Endothelial cell of umbilical vein (primary cell): ENCODE data around the gene ALOX15B. TPM values are rescaled to one million over a fixed set of nuclear protein-coding genes. Genes with fewer than 3 reads are reported as not detected.

ENCODE experiments used
- Bru-seq: library from RNA; stranded (reverse); fragments of 400-500 nt; gene quantifications from one replicate; lab custom pipeline; 2021; lab: Mats Ljungman, UMichigan
- BruChase-seq, 2 experiments: library from RNA; stranded (reverse); fragments of 400-500 nt; gene quantifications; one replicate each; lab custom pipeline; 2021; lab: Mats Ljungman, UMichigan
- BruUV-seq: library from RNA; stranded (reverse); fragments of 400-500 nt; replicated peaks from 2 replicates; lab custom pipeline; 2021; lab: Mats Ljungman, UMichigan
- CTCF ChIA-PET: fragments of 300-600, 350-600 bp; sonication (Branson Sonifier 250); formaldehyde crosslinking; loops from one replicate; lab custom pipeline; 2021; ENCODE audit warnings: antibody characterized with exemption, inconsistent platforms; lab: Charles Lee
- POLR2A ChIA-PET: fragments of 300-600, 350-600 bp; sonication (Branson Sonifier 250); formaldehyde crosslinking; loops from one replicate; lab custom pipeline; 2021; ENCODE audit warnings: antibody characterized with exemption, inconsistent platforms; lab: Charles Lee
- DNase-seq: peaks from one replicate; pipeline ENCODE4 v3.0.0-alpha.2; 2011; ENCODE audit warnings: low read depth, low spot score
- FAIRE-seq: peaks from 2 replicates; lab custom pipeline; 2011; peaks lifted over from hg19 to GRCh38; lab: Jason Lieb, UNC
- H2AFZ ChIP-seq: 2 replicates; pipeline ENCODE4 v1.6.0; 2012; ENCODE audit warnings: low read depth, low read length, control low read depth, inconsistent platforms
- H3K27ac ChIP-seq: 2 replicates; pipeline ENCODE4 v1.5.1; 2011; ENCODE audit warnings: low read depth, mild to moderate bottlenecking, control low read depth, low read length, moderate library complexity; ENCODE audit not compliant: insufficient read depth
- H3K27me3 ChIP-seq, 2 experiments: 2 replicates each; pipeline versions ENCODE4 v1.6.0 to v1.6.1; 2011; ENCODE audit warnings: low read length in 2 of 2, mixed read lengths in 1 of 2; ENCODE audit not compliant: control insufficient read depth in 2 of 2, insufficient read depth in 2 of 2
- H3K36me3 ChIP-seq, 2 experiments: 2 replicates in 1 of 2; 3 replicates in 1 of 2; pipeline ENCODE4 v1.5.1; 2011; ENCODE audit warnings: low read length in 2 of 2, mild to moderate bottlenecking in 1 of 2, moderate library complexity in 1 of 2; ENCODE audit not compliant: control insufficient read depth in 2 of 2, insufficient read depth in 2 of 2; ENCODE audit errors: extremely low read depth in 1 of 2
- H3K4me1 ChIP-seq: 3 replicates; pipeline ENCODE4 v1.5.1; 2011; ENCODE audit warnings: mild to moderate bottlenecking, low read length; ENCODE audit not compliant: control insufficient read depth, insufficient read depth; ENCODE audit errors: extremely low read depth
- H3K4me2 ChIP-seq: 2 replicates; pipeline ENCODE4 v1.6.1; 2011; ENCODE audit warnings: low read length, control low read depth, mixed read lengths; ENCODE audit not compliant: insufficient read depth
- H3K4me3 ChIP-seq, 3 experiments: fragments of 200-600 bp in 1 of 3; sonication (generic), shearing (Covaris generic) in 1 of 3; replicated peaks in 1 of 3; 2 replicates each; pipeline ENCODE4 v1.5.1; 2011 to 2016; ENCODE audit warnings: control low read depth in 3 of 3, low read length in 3 of 3, mild to moderate bottlenecking in 2 of 3, inconsistent platforms in 1 of 3, low read depth in 1 of 3, moderate library complexity in 1 of 3; ENCODE audit not compliant: insufficient read depth in 1 of 3
- H3K79me2 ChIP-seq: 2 replicates; pipeline ENCODE4 v1.6.0; 2012; ENCODE audit warnings: low read length, inconsistent platforms; ENCODE audit not compliant: control insufficient read depth, insufficient read depth
- H3K9ac ChIP-seq: replicated peaks from 2 replicates; pipeline ENCODE3; 2011; ENCODE audit warnings: low read length, control low read depth; ENCODE audit not compliant: insufficient read depth; ENCODE audit errors: extremely low read depth
- H3K9me1 ChIP-seq: replicated peaks from 3 replicates; pipeline ENCODE4 v1.6.0; 2011; ENCODE audit warnings: mild to moderate bottlenecking, low read length; ENCODE audit not compliant: control insufficient read depth, insufficient read depth; ENCODE audit errors: extremely low read depth
- H3K9me3 ChIP-seq: replicated peaks from 2 replicates; pipeline ENCODE4 v1.5.1; 2012; ENCODE audit warnings: low read length, inconsistent platforms; ENCODE audit not compliant: control insufficient read depth, insufficient read depth
- H4K20me1 ChIP-seq: replicated peaks from 2 replicates; pipeline ENCODE3; 2011; ENCODE audit warnings: mild to moderate bottlenecking, low read length; ENCODE audit not compliant: control insufficient read depth, insufficient read depth; ENCODE audit errors: extremely low read depth
- GATA2 ChIP-seq: IDR thresholded peaks from 2 replicates; pipeline ENCODE4 v1.7.0; 2011; ENCODE audit warnings: low read depth, mild to moderate bottlenecking, moderate library complexity, mixed read lengths, low read length; ENCODE audit not compliant: insufficient read length, insufficient read depth
- dilution Hi-C: fragments of 300-500 bp; cut with MboI; formaldehyde crosslinking; loops from one replicate; pipeline ENCODE4 v1.15.0; 2019; ENCODE audit warnings: low sequenced_read_pairs; ENCODE audit not compliant: extremely low pct_ligation_motif_present
- intact Hi-C: fragments of 100-400 bp; cut with micrococcal nuclease; formaldehyde crosslinking; loops from one replicate; pipeline ENCODE4 v1.10.0; 2022
- long read RNA-seq: library from polyadenylated mRNA; stranded (forward); transcript quantifications from one replicate; pipeline ENCODE4 v2.0.0, GENCODE V29; 2021
- polyA minus RNA-seq, 3 experiments: library from RNA; depleted of rRNA, polyadenylated mRNA; stranded (reverse); fragments of >200 nt; gene quantifications; 1 replicate in 1 of 3; 2 replicates in 2 of 3; pipeline ENCODE4 v1.2.3, GENCODE V29; 2011
- polyA plus RNA-seq, 4 experiments: library from polyadenylated mRNA; depleted of rRNA in 3 of 4; stranded (reverse) in 3 of 4; unstranded in 1 of 4; fragments of >200 nt; gene quantifications; 2 replicates each; pipeline versions ENCODE4 v1.2.1 to v1.2.3, GENCODE V29; 2011 to 2012; ENCODE audit warnings: missing spikeins in 1 of 4
- total RNA-seq: library from RNA; stranded (reverse); gene quantifications from 2 replicates; pipeline ENCODE4 v1.2.3, GENCODE V29; 2021
- TF ChIP-seq, protein P1 (sequence below), 2 donors: IDR thresholded peaks; 1 replicate in 1 of 2; 2 replicates in 1 of 2; pipeline ENCODE4 v1.5.1; 2011; ENCODE audit warnings: low read length in 2 of 2, mild to moderate bottlenecking in 2 of 2, moderate library complexity in 2 of 2, control low read depth in 1 of 2, inconsistent platforms in 1 of 2, low read depth in 1 of 2; ENCODE audit not compliant: insufficient read depth in 1 of 2; ENCODE audit errors: extremely low read depth in 1 of 2
- TF ChIP-seq, protein P2 (sequence below): IDR thresholded peaks from 2 replicates; pipeline ENCODE4 v1.6.1; 2011; ENCODE audit not compliant: insufficient read depth, insufficient read length

Gene ALOX15B, protein sequence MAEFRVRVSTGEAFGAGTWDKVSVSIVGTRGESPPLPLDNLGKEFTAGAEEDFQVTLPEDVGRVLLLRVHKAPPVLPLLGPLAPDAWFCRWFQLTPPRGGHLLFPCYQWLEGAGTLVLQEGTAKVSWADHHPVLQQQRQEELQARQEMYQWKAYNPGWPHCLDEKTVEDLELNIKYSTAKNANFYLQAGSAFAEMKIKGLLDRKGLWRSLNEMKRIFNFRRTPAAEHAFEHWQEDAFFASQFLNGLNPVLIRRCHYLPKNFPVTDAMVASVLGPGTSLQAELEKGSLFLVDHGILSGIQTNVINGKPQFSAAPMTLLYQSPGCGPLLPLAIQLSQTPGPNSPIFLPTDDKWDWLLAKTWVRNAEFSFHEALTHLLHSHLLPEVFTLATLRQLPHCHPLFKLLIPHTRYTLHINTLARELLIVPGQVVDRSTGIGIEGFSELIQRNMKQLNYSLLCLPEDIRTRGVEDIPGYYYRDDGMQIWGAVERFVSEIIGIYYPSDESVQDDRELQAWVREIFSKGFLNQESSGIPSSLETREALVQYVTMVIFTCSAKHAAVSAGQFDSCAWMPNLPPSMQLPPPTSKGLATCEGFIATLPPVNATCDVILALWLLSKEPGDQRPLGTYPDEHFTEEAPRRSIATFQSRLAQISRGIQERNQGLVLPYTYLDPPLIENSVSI
- total RNA-seq = not detected in 2 replicates
- polyA plus RNA-seq = not detected in 2 replicates
- polyA plus RNA-seq (2011; cell fraction: cytosol; rRNA removed) = not detected in 2 replicates
- polyA plus RNA-seq (2011; cell fraction: nucleus; rRNA removed) = not detected in 2 replicates
- polyA plus RNA-seq (2012) = not detected in 2 replicates
- not detected in 2 replicates for polyA minus RNA-seq
- polyA minus RNA-seq (2011; cell fraction: cytosol; rRNA and poly(A)+ RNA removed) = not detected
- polyA minus RNA-seq (2011; cell fraction: nucleus; rRNA and poly(A)+ RNA removed) = not detected in 2 replicates
- not detected for Bru-seq, nascent RNA
- BruChase-seq, experiment 1, labeled RNA remaining after a 6-hour chase = not detected
- not detected for BruChase-seq, experiment 2, labeled RNA remaining after a 2-hour chase
- long read RNA-seq = 0 reads

DNA sequence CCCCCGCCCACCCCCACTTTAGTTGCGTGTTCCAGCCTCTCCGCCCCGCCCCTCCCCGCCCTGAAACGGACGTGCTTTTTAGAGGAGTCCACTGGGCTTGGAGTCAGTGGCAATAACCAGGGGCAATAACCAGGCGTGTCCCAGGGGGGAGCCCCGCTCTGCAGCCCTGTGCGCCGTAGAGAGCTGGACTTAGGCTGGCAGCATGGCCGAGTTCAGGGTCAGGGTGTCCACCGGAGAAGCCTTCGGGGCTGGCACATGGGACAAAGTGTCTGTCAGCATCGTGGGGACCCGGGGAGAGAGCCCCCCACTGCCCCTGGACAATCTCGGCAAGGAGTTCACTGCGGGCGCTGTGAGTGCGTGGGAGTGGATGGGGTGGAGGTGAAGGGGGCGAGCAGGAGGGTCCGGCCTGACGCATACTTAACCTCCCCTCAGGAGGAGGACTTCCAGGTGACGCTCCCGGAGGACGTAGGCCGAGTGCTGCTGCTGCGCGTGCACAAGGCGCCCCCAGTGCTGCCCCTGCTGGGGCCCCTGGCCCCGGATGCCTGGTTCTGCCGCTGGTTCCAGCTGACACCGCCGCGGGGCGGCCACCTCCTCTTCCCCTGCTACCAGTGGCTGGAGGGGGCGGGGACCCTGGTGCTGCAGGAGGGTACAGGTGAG is at the start of gene ALOX15B:
ALOX15B (plus strand) TSS at position 106 of the 657 bp plus-strand sequence; CDS start at position 203, 97 bp downstream.
- no peak within 1 kb of the TSS for H3K4me2 ChIP-seq
- H3K79me2 ChIP-seq = no peaks in the 10 kb centered on the region
- H3K36me3 ChIP-seq = no peaks in the 10 kb centered on the region
- H3K4me1 ChIP-seq = no peaks in the 10 kb centered on the region
- no peaks in the 10 kb centered on the region for H3K9me1 ChIP-seq
- no peaks in the 10 kb centered on the region for H4K20me1 ChIP-seq
- FAIRE-seq (no peak), DNase-seq (no peak)
- no TSS peak for BruUV-seq
- peaks cover 14 to 21% of the 10 kb centered on the region in 2 experiments for H3K27me3 ChIP-seq
- TF ChIP-seq GATA2 = no peak
- TF ChIP-seq, protein P1, sequence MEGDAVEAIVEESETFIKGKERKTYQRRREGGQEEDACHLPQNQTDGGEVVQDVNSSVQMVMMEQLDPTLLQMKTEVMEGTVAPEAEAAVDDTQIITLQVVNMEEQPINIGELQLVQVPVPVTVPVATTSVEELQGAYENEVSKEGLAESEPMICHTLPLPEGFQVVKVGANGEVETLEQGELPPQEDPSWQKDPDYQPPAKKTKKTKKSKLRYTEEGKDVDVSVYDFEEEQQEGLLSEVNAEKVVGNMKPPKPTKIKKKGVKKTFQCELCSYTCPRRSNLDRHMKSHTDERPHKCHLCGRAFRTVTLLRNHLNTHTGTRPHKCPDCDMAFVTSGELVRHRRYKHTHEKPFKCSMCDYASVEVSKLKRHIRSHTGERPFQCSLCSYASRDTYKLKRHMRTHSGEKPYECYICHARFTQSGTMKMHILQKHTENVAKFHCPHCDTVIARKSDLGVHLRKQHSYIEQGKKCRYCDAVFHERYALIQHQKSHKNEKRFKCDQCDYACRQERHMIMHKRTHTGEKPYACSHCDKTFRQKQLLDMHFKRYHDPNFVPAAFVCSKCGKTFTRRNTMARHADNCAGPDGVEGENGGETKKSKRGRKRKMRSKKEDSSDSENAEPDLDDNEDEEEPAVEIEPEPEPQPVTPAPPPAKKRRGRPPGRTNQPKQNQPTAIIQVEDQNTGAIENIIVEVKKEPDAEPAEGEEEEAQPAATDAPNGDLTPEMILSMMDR (IDR thresholded peaks at IDR 0.05; ENCODE audit: extremely low read depth in 1 of 2, insufficient read depth in 1 of 2, low read depth in 1 of 2, low read length in 2 of 2) = no peak
- TF ChIP-seq, protein P2, sequence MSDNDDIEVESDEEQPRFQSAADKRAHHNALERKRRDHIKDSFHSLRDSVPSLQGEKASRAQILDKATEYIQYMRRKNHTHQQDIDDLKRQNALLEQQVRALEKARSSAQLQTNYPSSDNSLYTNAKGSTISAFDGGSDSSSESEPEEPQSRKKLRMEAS = no peak
- no peaks in the 10 kb centered on the region for H3K9me3 ChIP-seq
- intact Hi-C loops = no loop called here
- no peak within 1 kb of the TSS for H2AFZ ChIP-seq
- no peak within 1 kb of the TSS for H3K27ac ChIP-seq
- H3K4me3 ChIP-seq = no peak within 1 kb of the TSS
- ChIA-PET POLR2A (interaction anchor here (0.7 kb wide), 1 partner anchor 63 kb away, joined by 4 read pairs; no protein-coding TSS in a partner anchor), CTCF (interaction anchor here (1.4 to 3.8 kb wide), 3 partner anchors 49 to 296 kb away, joined by 3 to 48 read pairs (median 28); no protein-coding TSS in a partner anchor)
- no peak within 1 kb of the TSS for H3K9ac ChIP-seq
- dilution Hi-C loops = no loop called here
